Suppressor macrophage treated with lipopolysaccharide for 4 hours (primary cell): ENCODE data around the gene LONRF2.

ENCODE experiments used
- DNase-seq: peaks from one replicate; pipeline ENCODE4 v3.0.0-alpha.2; 2020

Gene LONRF2

DNA sequence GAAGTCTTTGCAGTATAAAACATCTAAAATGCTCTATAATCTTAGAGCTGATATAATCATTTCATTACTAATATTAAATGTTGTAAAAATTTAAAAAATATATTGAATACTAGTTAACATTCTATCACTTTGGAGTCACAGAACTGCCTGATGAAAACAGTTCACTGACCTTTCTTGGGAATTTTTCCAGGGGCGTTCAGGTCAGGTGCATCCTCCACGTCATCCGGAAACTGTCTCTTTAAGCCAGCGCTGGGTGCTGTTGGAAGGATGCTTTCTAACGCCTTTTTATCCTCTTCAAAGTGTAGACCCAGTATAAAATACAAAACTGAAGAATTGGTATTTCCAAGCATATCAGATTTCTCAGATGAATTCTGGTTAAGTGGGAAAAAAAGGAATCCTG is 22.8 kb downstream of the LONRF2 start:
- DNase-seq: no peak

DNA sequence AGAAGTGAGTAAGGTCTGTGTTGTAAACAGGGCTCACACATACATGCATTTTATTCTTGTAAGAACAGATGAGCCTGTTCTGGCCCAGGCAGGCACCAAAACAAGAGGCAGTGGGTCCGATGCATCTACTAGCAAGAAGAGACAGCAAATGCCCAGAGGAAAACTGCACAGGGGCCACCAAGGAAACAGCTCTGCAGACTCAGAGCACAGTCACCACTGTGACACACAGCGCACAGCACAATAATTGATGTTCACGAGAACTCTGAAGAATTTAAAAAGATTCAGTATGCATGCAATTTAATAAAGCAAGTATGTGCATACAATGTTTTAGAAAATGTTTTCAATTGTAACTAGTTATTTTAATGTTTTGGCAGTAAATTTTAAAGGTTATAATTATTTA is 24.8 kb downstream of the LONRF2 start:
- DNase-seq: no peak

DNA sequence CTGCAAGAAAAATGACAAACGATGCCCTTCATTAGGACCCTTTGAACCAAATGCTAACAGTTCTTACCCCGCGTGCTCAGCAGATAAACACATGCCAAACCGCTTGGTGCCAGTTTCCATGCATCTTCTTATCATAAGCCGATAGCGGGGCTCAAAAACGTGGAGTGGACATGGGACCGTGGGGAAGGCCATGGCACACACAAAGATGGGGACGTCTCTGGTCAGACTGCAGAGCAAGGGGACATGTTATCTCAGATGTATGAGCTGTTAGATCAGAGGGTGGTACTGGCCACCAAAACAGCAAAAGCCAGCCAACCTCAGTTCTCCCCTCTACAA is 28.2 kb downstream of the LONRF2 start:
- DNase-seq: no peak

DNA sequence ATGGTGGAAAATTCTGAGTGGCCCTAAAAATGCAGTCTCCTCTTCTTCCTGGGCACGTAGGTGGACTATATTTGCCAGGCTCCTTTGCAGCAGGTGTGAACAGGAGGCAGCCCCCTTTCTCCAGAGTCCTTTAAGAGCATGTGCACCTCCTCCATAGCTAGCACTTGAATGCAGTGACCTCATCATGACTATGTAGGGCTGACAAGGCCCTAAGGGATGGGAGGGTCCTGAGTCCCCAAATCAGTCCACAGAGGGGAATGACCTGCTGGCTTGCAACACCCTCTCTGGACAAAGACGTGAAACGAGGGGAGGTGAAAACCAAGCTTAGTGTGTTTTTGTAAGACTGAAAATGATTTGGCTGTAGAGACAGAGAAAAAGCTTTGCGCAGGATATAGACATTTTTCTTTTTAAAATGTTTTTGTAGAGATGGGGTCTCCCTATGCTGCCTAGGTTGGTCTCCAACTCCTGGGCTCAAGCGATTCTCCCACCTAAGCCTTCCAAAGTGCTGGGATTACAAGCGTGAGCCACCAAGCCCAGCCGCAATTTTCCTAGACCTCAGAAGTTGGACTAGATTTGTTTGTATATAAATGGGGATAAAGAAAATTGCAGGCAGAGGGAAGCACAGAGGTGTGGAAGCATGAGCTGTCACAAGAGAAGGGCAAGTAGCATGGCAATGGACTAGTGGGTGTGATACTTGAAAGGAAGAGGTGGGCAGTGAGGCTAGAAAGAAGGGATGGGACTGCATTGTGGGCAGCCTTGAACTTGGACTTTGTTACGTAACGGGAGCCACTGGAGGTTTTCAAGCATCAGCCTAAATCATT is 28.8 kb downstream of the LONRF2 start:
- DNase-seq: no peak

DNA sequence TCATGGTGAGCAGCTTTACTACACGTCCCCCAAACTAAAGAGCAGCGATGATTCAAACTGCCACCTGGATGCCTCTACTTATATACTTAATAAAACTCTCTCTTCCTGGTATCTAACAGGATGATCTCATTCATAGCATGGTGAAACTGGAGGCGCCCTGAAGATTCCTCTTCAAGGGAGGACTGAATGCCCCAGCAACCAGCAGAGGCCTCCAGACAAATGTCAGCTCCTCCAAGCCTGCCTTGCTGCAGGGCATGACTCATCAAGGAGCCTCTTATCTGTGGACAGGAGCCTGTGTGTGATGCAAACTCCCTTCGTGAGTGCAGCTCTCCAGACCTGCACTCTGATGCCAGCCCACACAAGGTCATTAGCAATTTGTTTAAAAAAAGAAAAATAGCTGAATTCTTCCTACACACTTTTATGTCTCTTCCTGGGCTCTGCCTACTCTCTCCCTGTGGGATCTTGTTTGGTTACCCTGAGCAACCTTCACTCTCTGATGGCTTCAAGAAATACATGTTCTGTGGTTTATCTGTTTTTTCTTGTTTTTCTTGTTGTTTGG is 30.2 kb downstream of the LONRF2 start:
- peak; percentile 28 for DNase-seq

DNA sequence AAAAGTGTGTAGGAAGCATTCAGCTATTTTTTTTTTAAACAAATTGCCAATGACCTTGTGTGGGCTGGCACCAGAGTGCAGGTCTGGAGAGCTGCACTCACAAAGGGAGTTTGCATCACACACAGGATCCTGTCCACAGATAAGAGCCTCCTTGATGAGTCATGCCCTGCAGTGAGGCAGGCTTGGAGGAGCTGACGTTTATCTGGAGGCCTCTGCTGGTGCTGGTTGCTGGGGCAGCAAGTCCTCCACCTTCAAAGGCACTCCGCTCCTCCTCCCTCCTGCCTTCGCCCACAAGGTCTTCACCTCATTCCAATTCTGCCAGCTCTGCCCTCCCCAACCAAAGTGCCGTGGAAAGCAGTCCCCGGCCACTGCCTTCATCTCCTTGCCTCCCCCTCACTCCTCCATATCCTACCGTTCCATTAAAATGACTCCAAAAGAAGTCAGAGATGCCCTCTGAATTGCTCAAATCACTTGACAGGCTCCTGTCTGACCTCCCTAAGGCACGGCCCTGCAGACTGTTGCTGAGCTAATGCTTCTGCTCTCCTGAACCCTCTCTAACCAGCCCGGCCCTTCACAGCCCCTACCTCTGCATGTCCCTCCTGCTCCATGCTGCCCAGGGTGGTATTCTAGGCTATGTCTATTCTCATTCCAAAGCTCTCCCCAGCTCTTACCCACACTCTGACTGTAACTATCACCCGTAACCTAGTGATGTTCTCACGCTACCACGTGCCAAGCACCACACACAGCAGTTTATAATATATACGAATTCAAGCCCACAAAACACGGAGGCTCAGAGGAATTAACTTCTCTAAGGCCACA is 30.9 kb downstream of the LONRF2 start:
- peak; percentile 13 for DNase-seq

DNA sequence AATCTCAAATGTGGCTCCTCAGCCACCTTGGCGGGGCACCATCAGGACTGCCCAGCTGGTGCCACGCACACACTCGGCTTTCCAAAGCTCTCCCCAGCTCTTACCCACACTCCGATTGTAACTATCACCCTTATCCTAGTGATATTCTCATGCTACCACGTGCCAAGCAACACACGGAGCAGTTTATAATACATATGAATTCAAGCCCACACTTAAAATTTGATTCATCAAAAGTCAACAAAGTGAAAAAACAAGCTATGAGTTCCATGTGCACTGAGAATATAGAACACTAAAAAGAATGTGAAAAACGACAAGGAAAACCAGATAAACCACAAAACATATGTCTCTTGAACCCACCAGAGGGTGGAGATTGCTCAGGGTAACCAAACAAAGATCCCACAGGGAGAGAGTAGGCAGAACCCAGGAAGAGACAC is 31.6 kb downstream of the LONRF2 start:
- DNase-seq: no peak

DNA sequence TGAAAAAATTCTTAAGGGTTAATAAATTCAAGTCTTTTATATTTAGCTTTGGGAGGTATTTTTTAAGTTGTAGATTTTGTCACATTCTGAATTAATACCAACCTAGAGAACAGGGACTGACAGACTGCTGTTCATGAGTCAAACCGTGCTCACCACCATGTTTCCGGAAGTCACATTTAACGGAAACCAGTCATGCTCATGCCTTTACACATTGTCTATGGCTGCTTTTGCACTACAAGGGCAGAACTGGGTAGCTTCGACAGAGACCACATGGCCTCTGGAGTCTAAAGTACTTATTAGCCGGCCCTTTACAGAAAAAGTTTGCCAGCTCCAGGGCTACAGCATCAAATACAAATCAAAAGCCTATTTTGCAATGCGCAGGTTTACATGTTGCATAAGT is 33.3 kb downstream of the LONRF2 start:
- no peak for DNase-seq

DNA sequence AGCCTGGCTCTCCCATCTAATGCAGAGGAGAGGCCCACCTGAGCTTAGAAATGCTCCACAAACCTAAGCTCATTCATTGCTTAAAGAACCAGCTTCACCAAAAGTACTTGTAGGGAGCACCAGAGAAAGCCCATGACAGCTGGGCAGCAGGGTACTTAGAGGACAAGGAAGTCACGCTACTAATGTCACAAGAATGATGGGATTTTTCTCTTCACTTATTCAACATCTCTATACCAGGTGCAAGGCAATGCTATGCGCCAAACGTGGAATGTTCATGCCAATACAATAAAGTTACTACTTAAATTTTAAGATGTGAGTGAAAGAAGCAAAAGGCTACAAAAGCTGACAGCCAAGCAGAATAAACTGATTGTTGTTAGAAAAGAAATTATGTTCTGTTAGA is 36.0 kb downstream of the LONRF2 start:
- no peak for DNase-seq

DNA sequence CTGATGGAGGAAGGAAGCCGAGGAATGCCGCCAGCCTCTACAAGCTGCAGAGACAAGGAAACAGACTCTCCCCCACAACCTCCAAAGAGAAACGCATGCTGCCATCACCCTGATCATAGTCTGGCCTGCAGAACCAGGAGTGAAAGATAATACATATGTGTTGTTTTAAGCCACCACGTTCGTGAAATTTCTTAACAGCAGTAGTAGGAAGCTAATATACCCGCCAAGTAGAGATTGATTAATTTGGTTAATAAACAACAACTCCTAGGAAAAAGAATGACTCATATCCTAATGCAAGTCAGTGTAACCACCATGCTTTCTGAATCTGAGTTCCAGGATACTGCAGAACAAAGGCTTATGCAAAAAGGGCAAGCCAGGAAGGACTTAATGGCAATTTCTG is 36.6 kb downstream of the LONRF2 start:
- no peak for DNase-seq

DNA sequence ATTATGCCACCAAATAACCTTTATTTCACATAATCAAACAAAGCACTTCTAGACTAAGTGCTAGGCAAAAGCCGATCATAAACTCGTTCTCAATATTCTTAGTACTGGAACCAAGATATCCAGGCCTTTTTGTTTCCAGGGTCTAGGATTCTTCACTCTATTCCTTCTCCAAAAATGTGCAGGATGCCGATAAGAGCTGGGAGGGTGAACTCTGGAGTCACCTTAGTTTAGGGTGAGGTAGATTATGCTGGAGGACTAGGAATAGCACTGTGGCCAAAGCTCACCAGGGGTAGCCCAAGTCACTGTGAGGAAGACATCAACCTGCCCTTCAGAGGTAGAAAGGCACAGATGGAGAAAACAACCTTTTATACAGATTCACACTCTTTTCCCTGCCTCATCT is 37.3 kb downstream of the LONRF2 start:
- no peak for DNase-seq

DNA sequence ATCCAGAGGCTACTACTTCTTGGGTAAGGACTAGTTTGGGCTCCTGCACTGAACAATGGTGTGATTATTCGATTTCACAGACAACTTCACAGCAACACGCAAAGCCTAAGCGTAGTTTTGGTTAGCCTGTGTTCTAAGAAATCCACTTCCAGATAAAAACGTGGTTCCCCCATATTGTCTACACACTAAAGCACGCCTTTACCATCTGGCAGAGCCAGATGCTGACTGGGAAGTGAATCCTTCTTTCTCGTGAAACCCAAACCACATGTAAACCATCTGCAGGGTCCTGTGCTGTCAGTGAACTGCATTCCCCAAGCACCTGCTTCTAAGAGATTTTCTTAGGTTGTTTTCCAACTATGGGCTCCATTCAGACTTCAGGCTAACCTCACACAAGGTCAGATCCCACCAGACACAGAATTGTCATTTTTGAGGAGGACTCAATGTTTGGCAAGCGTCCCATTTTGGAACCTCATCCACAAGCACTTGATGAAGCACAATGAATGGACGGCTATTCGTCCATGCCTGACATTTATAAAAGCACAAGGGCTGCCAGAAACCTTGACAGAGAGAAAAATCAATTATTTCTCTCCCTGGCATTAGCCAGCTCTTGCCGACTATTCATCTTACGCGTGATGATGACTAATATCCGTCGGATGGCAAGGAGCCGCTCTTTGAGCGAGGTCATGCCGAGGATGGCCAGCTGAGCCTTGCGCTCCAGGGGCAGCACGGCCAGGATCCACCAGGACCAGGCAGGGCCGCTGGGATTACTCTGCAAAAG is 38.4 kb downstream of the LONRF2 start:
- no peak for DNase-seq

DNA sequence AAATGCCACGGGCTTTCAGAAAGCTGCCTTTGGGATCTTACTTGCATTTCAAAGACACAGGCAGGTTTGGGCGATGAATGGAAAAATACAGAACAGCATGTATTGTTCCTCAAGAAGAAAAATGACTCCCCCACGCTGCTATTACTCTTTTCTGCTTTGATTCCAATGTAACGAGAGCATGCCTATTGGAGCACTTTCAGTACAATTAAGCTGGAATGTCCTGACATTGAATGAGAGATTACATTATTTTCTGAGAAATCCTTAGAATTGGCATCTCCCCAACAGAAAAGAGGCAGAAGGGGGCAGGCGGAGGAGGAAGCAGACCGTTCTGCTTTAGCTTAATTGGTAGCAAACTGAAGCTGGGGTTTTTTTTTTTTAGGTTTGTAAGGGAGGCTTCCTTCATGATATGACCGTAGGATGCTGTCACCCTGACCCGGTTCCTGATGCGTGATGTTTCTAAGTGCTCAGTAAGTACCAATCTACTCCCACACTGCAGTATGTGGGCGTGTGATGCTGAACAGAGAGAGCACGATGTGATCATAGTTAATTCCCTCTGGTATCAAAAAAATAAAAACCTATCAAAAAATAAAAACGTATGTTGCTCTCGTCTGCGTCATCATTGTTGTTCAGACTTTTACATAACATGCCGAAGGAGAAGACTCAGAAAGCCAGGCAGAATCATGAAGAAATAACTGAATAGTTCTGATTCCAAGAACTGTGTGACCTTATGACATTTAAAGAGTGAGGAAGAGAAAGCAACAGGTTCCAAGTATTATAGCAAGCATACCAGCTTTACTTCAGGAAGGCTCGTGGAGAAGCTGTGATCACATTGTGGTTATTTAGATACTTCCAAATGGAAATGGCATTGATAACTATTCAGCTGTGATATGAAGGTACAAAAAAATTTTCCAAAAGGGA is 40.5 kb downstream of the LONRF2 start:
- DNase-seq: no peak

DNA sequence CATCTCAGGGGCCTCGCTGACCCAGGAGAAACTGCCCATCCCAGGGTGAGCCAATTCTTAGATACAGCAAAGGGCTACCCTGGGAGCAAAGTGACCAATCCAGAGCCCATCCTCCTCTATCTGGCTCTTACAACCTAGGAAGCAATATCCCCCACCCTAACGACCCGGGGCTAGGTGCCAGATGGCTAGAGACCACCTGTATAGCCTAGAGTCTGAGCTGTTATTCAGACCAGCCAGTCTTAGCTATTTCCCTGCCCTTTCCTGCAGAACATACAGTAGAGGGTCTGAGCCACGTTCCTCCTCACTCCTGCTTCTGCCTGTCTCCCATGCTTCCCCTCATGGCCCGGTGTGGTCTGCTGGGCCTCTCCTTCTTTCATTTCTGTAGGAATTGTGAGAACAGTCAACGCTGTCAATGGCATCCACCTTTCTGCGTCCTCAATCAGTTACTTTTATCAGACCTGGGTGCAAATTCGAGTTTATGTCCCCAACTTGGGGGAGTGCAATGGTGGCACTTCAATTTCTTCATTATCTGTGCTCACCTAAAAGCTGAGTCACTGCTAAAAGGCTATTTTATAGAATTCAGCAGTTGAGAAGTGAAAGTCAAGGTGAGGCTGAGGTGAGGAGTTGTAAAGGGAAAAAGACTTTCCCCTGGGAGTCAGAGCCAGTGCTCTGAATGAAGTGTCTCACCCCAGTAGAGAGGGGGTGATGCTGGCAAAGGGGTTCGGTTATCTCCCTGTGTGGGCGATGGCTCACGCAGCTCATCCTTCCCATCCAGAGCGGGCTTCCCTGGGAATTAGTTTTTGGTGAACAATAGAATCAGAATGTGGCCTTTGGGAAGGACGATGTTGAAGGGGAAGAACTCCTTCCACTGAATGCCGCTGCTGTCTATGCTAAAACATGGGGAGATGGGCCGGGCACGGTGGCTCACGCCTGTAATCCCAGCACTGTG is 42.4 kb downstream of the LONRF2 start:
- no peak for DNase-seq

DNA sequence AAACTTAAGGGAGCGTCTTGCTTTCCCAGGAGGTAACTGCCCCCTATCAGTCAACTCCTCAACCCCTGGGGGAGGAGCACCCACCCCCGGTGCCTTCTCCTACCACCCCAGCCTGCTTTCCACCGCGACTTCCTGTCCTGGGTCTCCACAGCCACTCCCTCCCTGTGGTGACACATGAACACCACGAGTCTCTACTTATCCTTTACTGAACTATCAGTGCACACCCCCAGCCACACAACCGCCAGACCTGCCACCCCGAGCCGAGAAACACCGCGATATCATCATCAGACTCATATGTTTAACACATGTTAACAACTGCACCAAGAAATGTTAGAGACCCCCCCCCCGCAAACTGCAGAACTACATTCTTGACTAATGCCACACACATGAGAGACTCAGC is 43.3 kb downstream of the LONRF2 start:
- no peak for DNase-seq

DNA sequence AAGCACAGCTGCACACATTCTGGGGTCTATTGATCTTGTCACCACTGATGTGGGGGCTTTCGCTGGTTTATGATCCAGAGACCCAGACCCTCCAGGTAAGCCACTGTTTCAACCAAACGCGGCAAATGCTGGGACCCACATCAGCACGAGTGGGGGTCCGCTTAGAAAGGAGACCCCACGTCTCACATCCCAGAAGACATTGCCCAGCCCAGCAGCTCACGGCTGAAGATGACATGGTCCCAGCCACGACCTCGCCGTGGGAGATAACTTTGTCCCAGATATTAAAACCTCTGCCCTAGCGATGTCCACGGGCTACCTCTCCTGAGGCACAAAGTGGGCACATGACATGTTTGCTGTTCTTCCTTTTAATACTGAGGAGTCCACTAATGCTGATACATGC is 43.8 kb downstream of the LONRF2 start:
- DNase-seq: no peak

DNA sequence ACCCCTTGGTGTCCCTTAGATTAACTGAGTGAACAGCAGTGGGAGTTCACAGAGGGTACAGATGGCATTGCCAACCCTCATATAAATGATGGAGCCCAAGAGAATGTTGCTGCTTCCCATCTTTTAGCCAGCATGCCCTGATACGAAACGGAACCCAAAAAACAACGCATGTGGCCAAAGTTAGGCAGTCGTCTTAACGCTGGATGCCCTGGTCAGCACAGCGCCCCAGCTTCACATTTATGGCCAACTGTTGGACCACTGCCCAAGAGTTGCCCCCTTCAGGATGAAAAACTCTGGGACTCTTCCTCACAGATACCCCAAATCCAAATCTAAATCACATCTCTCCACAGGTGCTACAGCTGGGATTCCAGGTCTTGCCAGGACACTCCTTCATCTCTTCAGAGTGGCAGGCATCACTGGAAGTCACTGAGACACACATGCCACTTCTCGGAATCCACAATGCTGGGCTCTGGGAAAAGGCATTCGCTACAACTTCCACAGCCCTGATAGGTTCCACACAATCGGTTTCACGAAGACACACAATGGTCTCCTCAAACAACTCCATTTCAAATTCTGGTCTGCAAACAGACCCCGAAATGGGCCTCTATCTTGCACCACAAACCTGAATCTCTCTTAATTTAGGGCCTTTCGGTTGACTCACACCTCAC is 44.6 kb downstream of the LONRF2 start:
- DNase-seq: no peak

DNA sequence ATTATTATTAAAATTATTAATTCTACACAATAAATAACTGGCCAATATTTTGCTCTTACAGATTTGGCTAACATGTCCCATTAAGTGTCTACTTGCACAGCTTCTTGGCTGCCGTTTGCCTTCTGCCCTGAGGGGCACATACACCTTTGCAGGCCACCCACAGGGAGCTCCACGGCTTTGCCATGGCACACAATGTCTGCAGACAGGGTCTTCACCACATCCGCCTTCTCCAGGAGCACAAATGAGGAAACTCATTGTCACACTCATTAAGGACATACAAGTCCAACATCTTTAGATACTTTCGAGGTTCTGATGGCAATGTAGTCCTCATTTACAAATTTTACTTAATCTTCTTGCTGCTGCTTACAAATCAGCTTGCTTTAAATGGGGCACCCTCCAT is 45.6 kb downstream of the LONRF2 start:
- no peak for DNase-seq

DNA sequence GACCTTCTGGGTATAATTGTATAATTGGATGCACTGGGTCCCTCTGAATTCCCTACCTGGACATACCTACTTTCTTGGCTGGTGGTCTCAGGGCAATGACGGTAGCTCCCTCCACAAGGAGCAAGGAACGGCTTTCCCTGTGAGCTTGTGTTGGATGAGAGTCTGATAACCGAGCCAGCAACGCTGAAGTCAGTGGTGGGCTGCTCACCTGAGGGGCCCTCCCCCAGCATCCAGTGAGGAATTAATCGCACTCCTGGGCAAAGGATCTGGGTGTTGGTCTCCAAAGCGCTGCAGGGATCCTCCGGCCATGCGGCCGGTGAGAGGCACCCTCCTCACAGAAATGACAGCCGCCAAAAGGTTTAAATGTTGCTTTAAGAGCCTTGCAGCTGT is 47.1 kb downstream of the LONRF2 start:
- no peak for DNase-seq

DNA sequence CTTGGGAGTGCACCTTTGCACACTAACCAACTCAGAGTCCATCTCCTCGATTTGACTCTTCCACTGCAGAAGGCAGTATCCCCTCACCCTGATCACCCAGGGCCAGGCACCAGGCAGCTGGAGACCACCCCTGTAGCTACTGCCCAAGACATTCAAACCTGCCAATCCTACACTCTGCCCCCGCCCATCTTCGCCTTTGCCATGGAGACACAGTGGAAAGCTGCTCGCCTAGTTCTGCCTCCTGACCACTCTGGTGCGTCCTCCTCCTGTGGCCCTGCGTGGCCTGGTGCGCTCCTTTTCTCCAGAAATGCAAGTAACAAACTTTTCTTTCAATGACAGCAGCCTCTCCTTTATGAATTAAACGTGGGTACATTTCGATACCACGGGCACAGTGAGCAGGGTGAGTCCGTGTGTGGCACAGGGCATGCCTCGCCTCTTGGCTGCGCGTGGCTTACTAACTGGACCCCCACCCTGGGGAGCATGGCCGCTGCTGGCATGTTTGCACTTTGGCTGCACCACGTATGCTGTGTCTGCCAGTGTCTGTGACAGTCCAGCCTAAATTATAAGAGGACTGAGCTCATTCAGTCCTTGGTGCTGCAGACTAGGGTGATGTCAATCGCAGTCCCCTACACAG is 47.6 kb downstream of the LONRF2 start:
- DNase-seq: no peak
